GM23338 (cell line): Measurements from ENCODE around the gene NFKB2. TPM values are rescaled to one million over a fixed set of nuclear protein-coding genes. Genes with fewer than 3 reads are reported as not detected.

Source experiments
- ATAC-seq: fragments of 200-7000 bp; cut with Tn5 transposase; 3 replicates; pipeline ENCODE4 v1.9.1; 2020
- DNase-seq: peaks from one replicate; pipeline ENCODE4 v3.0.0-alpha.2; 2015; ENCODE audit warnings: low spot score
- H2AFZ ChIP-seq: fragments of 200-600 bp; sonication (generic); 2 replicates; pipeline ENCODE4 v1.8.0; 2016; ENCODE audit warnings: antibody characterized with exemption, mild to moderate bottlenecking, moderate library complexity
- H3F3A ChIP-seq: fragments of 200-600 bp; sonication (generic); replicated peaks from 2 replicates; pipeline ENCODE4 v1.8.0; 2017; ENCODE audit warnings: antibody characterized with exemption, mixed run types, low read depth
- H3K27ac ChIP-seq: fragments of 200-600 bp; sonication (generic); 2 replicates; pipeline ENCODE4 v1.6.1; 2016; ENCODE audit warnings: low read depth
- H3K27me3 ChIP-seq: fragments of 200-600 bp; sonication (generic); 2 replicates; pipeline ENCODE4 v1.8.0; 2016; ENCODE audit warnings: mild to moderate bottlenecking, mixed run types, moderate library complexity; ENCODE audit not compliant: insufficient read depth
- H3K36me3 ChIP-seq: fragments of 200-600 bp; sonication (generic); 2 replicates; pipeline ENCODE4 v1.8.0; 2016; ENCODE audit warnings: mild to moderate bottlenecking; ENCODE audit not compliant: insufficient read depth
- H3K4me1 ChIP-seq: fragments of 200-600 bp; sonication (generic); 2 replicates; pipeline ENCODE4 v1.8.0; 2016; ENCODE audit warnings: mild to moderate bottlenecking, moderate library complexity; ENCODE audit not compliant: insufficient read depth
- H3K4me2 ChIP-seq: fragments of 200-600 bp; sonication (generic); 2 replicates; pipeline ENCODE4 v1.7.1; 2017; ENCODE audit warnings: mixed run types
- H3K4me3 ChIP-seq: fragments of 200-600 bp; sonication (generic); 2 replicates; pipeline ENCODE4 v1.6.1; 2016; ENCODE audit warnings: mixed run types
- H3K79me2 ChIP-seq: fragments of 200-600 bp; sonication (generic); replicated peaks from 2 replicates; pipeline ENCODE4 v1.8.0; 2017; ENCODE audit warnings: mild to moderate bottlenecking; ENCODE audit not compliant: insufficient read depth
- H3K9me2 ChIP-seq: fragments of 200-600 bp; sonication (generic); 2 replicates; pipeline ENCODE4 v1.8.0; 2017; ENCODE audit not compliant: insufficient read depth
- H4K20me1 ChIP-seq: fragments of 200-600 bp; sonication (generic); replicated peaks from 2 replicates; pipeline ENCODE4 v1.8.0; 2017; ENCODE audit warnings: mild to moderate bottlenecking; ENCODE audit not compliant: insufficient read depth
- H3K27ac Mint-ChIP-seq: 2 replicates; pipeline ENCODE4 v1.8.0; 2020; ENCODE audit warnings: inconsistent platforms, mild to moderate bottlenecking, moderate library complexity, mixed read lengths
- H3K27me3 Mint-ChIP-seq: 3 replicates; pipeline ENCODE4 v1.8.0; 2022; ENCODE audit warnings: low read depth, mild to moderate bottlenecking, moderate library complexity, mixed read lengths, inconsistent platforms; ENCODE audit not compliant: insufficient read depth, poor library complexity
- H3K36me3 Mint-ChIP-seq: 3 replicates; pipeline ENCODE4 v1.8.0; 2021; ENCODE audit warnings: low read depth, mild to moderate bottlenecking, inconsistent platforms, moderate library complexity, mixed read lengths
- H3K4me1 Mint-ChIP-seq: 3 replicates; pipeline ENCODE4 v1.8.0; 2020; ENCODE audit warnings: mild to moderate bottlenecking, inconsistent platforms, mixed read lengths
- H3K4me3 Mint-ChIP-seq: 3 replicates; pipeline ENCODE4 v1.8.0; 2021; ENCODE audit warnings: moderate library complexity, mild to moderate bottlenecking, inconsistent platforms, mixed read lengths
- H3K9me3 Mint-ChIP-seq: 3 replicates; pipeline ENCODE4 v1.8.0; 2020; ENCODE audit warnings: moderate library complexity, mild to moderate bottlenecking, inconsistent platforms, mixed read lengths
- CREB1 ChIP-seq: fragments of 250-450 bp; sonication (Bioruptor Pico); IDR thresholded peaks from 2 replicates; pipeline ENCODE4 v1.5.0; 2020; ENCODE audit warnings: low read depth, mild to moderate bottlenecking, moderate library complexity
- EZH2 ChIP-seq: fragments of 200-600 bp; sonication (generic); IDR thresholded peaks from one replicate; pipeline ENCODE4 v1.8.0; 2017; ENCODE audit warnings: antibody characterized with exemption, mild to moderate bottlenecking, low read depth; ENCODE audit not compliant: unreplicated experiment
- EZH2phosphoT487 ChIP-seq: fragments of 200-600 bp; sonication (generic); IDR thresholded peaks from one replicate; pipeline ENCODE4 v1.8.1; 2018; ENCODE audit warnings: antibody characterized with exemption; ENCODE audit not compliant: unreplicated experiment
- JUNB ChIP-seq: IDR thresholded peaks from one replicate; pipeline ENCODE4 v1.6.1; 2016; ENCODE audit warnings: antibody characterized with exemption; ENCODE audit not compliant: unreplicated experiment
- NANOG ChIP-seq: IDR thresholded peaks from 2 replicates; pipeline ENCODE4 v1.6.1; 2016; ENCODE audit warnings: antibody characterized with exemption, borderline replicate concordance
- POLR2AphosphoS5 ChIP-seq: IDR thresholded peaks from 2 replicates; pipeline ENCODE4 v1.6.1; 2016; ENCODE audit warnings: antibody characterized with exemption, low read depth
- STAT1 ChIP-seq: IDR thresholded peaks from one replicate; pipeline ENCODE4 v1.6.1; 2016; ENCODE audit warnings: antibody characterized with exemption; ENCODE audit not compliant: unreplicated experiment
- ZNF114 ChIP-seq: fragments of 250-450 bp; sonication (Bioruptor Pico); IDR thresholded peaks from 2 replicates; pipeline ENCODE4 v1.5.0; 2020; ENCODE audit warnings: mild to moderate bottlenecking, moderate library complexity
- ZNF331 ChIP-seq: fragments of 250-450 bp; sonication (Bioruptor Pico); IDR thresholded peaks from 2 replicates; pipeline ENCODE4 v1.5.0; 2020; ENCODE audit warnings: low read depth, mild to moderate bottlenecking, moderate library complexity
- polyA plus RNA-seq: library from polyadenylated mRNA; unstranded; fragments of >200 nt; fragmentation: Nextera tagmentation; extraction: Ambion mirVana; gene quantifications from 2 replicates; pipeline ENCODE4 v1.2.1, GENCODE V29; 2016
- total RNA-seq: library from RNA; depleted of rRNA; stranded (reverse); fragments of >200 nt; shearing (Covaris generic); gene quantifications from 2 replicates; pipeline ENCODE4 v1.2.3, GENCODE V29; 2014
- TF ChIP-seq, protein P1 (sequence below): fragments of 250-450 bp; sonication (Bioruptor Pico); IDR thresholded peaks from 2 replicates; pipeline ENCODE4 v1.5.0; 2020; ENCODE audit warnings: mild to moderate bottlenecking, moderate library complexity
- TF ChIP-seq, protein P2 (sequence below), 2 experiments: fragments of 200-600 bp in 1 of 2; sonication (generic) in 1 of 2; conservative IDR thresholded peaks; 2 replicates each; pipeline versions ENCODE4 v1.5.1 to v1.6.1; 2016 to 2017; ENCODE audit warnings: antibody characterized with exemption in 2 of 2, low read depth in 2 of 2, mild to moderate bottlenecking in 2 of 2, moderate library complexity in 1 of 2
- TF ChIP-seq, protein P3 (sequence below): IDR thresholded peaks from 2 replicates; pipeline ENCODE4 v1.6.1; 2016; ENCODE audit warnings: antibody characterized with exemption
- TF ChIP-seq, protein P4 (sequence below): IDR thresholded peaks from one replicate; pipeline ENCODE4 v1.6.1; 2018; ENCODE audit warnings: antibody characterized with exemption; ENCODE audit not compliant: unreplicated experiment

The NFKB2 gene
- total and polyA plus RNA-seq, 2 experiments from 2014 or later: 6.8 to 29.4 TPM

DNA sequence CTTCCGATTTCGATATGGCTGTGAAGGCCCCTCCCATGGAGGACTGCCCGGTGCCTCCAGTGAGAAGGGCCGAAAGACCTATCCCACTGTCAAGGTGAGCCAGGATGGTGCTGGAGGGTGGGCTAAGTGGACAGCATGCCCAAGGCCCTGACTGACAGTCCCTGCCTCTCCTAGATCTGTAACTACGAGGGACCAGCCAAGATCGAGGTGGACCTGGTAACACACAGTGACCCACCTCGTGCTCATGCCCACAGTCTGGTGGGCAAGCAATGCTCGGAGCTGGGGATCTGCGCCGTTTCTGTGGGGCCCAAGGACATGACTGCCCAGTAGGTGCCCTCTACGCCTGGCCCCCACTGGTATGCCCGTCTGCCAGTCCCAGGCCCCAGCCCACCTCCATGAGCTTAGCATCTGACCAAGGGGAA lies 1.2 kb downstream of the NFKB2 start:
- Histone ChIP-seq H3F3A (0 out of 2 replicates have a peak, but pooled peaks cover 9% of the 10 kb centered on the region), H4K20me1 (no peaks in the 10 kb centered on the region; the same call in 1 of the 2 replicates), H2AFZ (no peak overlapping the region), H3K4me1 (peaks cover 13% of the 10 kb centered on the region), H3K27ac (no peak overlapping the region), H3K36me3 (no peaks in the 10 kb centered on the region), H3K4me2 (peak overlapping the region; percentile 96; the same call in 1 of the 2 replicates), H3K9me2 (no peaks in the 10 kb centered on the region), H3K79me2 (no peaks in the 10 kb centered on the region), H3K27me3 (peaks cover 34% of the 10 kb centered on the region), H3K4me3 (no peak overlapping the region; the same call in 1 of the 2 replicates)
- Mint-ChIP-seq H3K27me3 (peaks cover 44% of the 10 kb centered on the region), H3K4me3 (peak overlapping the region; percentile 82), H3K27ac (no peak overlapping the region), H3K9me3 (no peaks in the 10 kb centered on the region), H3K36me3 (no peaks in the 10 kb centered on the region; the same call in 2 of the 3 replicates), H3K4me1 (peaks cover 20% of the 10 kb centered on the region)
- DNase-seq: no peak
- no peak for ATAC-seq
- TF ChIP-seq POLR2AphosphoS5 (no peak), EZH2phosphoT487 (no peak), EZH2 (no peak), ZNF331 (CRISPR knock-in tag) (no peak), STAT1 (no peak), CREB1 (CRISPR knock-in tag) (no peak), JUNB (no peak), NANOG (no peak), ZNF114 (CRISPR knock-in tag) (no peak)
- TF ChIP-seq, protein P1, sequence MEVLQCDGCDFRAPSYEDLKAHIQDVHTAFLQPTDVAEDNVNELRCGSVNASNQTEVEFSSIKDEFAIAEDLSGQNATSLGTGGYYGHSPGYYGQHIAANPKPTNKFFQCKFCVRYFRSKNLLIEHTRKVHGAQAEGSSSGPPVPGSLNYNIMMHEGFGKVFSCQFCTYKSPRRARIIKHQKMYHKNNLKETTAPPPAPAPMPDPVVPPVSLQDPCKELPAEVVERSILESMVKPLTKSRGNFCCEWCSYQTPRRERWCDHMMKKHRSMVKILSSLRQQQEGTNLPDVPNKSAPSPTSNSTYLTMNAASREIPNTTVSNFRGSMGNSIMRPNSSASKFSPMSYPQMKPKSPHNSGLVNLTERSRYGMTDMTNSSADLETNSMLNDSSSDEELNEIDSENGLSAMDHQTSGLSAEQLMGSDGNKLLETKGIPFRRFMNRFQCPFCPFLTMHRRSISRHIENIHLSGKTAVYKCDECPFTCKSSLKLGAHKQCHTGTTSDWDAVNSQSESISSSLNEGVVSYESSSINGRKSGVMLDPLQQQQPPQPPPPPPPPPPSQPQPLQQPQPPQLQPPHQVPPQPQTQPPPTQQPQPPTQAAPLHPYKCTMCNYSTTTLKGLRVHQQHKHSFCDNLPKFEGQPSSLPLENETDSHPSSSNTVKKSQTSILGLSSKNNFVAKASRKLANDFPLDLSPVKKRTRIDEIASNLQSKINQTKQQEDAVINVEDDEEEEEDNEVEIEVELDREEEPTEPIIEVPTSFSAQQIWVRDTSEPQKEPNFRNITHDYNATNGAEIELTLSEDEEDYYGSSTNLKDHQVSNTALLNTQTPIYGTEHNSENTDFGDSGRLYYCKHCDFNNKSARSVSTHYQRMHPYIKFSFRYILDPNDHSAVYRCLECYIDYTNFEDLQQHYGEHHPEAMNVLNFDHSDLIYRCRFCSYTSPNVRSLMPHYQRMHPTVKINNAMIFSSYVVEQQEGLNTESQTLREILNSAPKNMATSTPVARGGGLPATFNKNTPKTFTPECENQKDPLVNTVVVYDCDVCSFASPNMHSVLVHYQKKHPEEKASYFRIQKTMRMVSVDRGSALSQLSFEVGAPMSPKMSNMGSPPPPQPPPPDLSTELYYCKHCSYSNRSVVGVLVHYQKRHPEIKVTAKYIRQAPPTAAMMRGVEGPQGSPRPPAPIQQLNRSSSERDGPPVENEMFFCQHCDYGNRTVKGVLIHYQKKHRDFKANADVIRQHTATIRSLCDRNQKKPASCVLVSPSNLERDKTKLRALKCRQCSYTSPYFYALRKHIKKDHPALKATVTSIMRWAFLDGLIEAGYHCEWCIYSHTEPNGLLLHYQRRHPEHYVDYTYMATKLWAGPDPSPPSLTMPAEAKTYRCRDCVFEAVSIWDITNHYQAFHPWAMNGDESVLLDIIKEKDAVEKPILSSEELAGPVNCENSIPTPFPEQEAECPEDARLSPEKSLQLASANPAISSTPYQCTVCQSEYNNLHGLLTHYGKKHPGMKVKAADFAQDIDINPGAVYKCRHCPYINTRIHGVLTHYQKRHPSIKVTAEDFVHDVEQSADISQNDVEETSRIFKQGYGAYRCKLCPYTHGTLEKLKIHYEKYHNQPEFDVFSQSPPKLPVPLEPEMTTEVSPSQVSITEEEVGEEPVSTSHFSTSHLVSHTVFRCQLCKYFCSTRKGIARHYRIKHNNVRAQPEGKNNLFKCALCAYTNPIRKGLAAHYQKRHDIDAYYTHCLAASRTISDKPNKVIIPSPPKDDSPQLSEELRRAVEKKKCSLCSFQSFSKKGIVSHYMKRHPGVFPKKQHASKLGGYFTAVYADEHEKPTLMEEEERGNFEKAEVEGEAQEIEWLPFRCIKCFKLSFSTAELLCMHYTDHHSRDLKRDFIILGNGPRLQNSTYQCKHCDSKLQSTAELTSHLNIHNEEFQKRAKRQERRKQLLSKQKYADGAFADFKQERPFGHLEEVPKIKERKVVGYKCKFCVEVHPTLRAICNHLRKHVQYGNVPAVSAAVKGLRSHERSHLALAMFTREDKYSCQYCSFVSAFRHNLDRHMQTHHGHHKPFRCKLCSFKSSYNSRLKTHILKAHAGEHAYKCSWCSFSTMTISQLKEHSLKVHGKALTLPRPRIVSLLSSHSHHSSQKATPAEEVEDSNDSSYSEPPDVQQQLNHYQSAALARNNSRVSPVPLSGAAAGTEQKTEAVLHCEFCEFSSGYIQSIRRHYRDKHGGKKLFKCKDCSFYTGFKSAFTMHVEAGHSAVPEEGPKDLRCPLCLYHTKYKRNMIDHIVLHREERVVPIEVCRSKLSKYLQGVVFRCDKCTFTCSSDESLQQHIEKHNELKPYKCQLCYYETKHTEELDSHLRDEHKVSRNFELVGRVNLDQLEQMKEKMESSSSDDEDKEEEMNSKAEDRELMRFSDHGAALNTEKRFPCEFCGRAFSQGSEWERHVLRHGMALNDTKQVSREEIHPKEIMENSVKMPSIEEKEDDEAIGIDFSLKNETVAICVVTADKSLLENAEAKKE (CRISPR knock-in tag): no peak
- TF ChIP-seq, protein P2, sequence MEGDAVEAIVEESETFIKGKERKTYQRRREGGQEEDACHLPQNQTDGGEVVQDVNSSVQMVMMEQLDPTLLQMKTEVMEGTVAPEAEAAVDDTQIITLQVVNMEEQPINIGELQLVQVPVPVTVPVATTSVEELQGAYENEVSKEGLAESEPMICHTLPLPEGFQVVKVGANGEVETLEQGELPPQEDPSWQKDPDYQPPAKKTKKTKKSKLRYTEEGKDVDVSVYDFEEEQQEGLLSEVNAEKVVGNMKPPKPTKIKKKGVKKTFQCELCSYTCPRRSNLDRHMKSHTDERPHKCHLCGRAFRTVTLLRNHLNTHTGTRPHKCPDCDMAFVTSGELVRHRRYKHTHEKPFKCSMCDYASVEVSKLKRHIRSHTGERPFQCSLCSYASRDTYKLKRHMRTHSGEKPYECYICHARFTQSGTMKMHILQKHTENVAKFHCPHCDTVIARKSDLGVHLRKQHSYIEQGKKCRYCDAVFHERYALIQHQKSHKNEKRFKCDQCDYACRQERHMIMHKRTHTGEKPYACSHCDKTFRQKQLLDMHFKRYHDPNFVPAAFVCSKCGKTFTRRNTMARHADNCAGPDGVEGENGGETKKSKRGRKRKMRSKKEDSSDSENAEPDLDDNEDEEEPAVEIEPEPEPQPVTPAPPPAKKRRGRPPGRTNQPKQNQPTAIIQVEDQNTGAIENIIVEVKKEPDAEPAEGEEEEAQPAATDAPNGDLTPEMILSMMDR (conservative IDR thresholded peaks at IDR 0.05; ENCODE audit: low read depth in 2 of 2): no peak
- TF ChIP-seq, protein P3, sequence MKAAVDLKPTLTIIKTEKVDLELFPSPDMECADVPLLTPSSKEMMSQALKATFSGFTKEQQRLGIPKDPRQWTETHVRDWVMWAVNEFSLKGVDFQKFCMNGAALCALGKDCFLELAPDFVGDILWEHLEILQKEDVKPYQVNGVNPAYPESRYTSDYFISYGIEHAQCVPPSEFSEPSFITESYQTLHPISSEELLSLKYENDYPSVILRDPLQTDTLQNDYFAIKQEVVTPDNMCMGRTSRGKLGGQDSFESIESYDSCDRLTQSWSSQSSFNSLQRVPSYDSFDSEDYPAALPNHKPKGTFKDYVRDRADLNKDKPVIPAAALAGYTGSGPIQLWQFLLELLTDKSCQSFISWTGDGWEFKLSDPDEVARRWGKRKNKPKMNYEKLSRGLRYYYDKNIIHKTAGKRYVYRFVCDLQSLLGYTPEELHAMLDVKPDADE: no peak
- TF ChIP-seq, protein P4, sequence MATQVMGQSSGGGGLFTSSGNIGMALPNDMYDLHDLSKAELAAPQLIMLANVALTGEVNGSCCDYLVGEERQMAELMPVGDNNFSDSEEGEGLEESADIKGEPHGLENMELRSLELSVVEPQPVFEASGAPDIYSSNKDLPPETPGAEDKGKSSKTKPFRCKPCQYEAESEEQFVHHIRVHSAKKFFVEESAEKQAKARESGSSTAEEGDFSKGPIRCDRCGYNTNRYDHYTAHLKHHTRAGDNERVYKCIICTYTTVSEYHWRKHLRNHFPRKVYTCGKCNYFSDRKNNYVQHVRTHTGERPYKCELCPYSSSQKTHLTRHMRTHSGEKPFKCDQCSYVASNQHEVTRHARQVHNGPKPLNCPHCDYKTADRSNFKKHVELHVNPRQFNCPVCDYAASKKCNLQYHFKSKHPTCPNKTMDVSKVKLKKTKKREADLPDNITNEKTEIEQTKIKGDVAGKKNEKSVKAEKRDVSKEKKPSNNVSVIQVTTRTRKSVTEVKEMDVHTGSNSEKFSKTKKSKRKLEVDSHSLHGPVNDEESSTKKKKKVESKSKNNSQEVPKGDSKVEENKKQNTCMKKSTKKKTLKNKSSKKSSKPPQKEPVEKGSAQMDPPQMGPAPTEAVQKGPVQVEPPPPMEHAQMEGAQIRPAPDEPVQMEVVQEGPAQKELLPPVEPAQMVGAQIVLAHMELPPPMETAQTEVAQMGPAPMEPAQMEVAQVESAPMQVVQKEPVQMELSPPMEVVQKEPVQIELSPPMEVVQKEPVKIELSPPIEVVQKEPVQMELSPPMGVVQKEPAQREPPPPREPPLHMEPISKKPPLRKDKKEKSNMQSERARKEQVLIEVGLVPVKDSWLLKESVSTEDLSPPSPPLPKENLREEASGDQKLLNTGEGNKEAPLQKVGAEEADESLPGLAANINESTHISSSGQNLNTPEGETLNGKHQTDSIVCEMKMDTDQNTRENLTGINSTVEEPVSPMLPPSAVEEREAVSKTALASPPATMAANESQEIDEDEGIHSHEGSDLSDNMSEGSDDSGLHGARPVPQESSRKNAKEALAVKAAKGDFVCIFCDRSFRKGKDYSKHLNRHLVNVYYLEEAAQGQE: no peak
